CD4-positive, alpha-beta T cell treated with Interleukin-17A for 1 hour (primary cell): ENCODE results near the gene SHOX.
"Not testable (repeated sequence)": the region's sequence is repeated elsewhere in the genome, so short reads cannot be mapped to it uniquely, and the experiment has no call there.

Experiments used
- DNase-seq: peaks from one replicate; pipeline ENCODE4 v3.0.0-alpha.2; 2020

SHOX gene

GRCh38 chrX:630612-631496 lies at the start of gene SHOX:
TSS of gene SHOX (plus strand) at chrX:630791. CDS start at chrX:630898, 107 bp downstream.
- DNase-seq = no peak

- no peak for DNase-seq
These were observed 49.5 kb upstream of the SHOX start for GRCh38 chrX:581066-581465.

- DNase-seq = no peak
These were observed 48.8 kb upstream of the SHOX start for GRCh38 chrX:581720-582298.

GRCh38 chrX:584572-584971 lies 46.0 kb upstream of the SHOX start:
- no peak for DNase-seq

GRCh38 chrX:585115-585808 lies 45.3 kb upstream of the SHOX start:
- no peak for DNase-seq

GRCh38 chrX:586351-586750 lies 44.2 kb upstream of the SHOX start:
- DNase-seq = no peak

GRCh38 chrX:589261-589660 lies 41.3 kb upstream of the SHOX start:
- not testable (repeated sequence) for DNase-seq

GRCh38 chrX:590693-591404 lies 39.7 kb upstream of the SHOX start:
- DNase-seq = no peak

- DNase-seq = no peak
These were observed 30.5 kb upstream of the SHOX start for GRCh38 chrX:599837-600715.

GRCh38 chrX:603029-603428 lies 27.6 kb upstream of the SHOX start:
- DNase-seq = not testable (repeated sequence)

GRCh38 chrX:604616-605015 lies 26.0 kb upstream of the SHOX start:
- DNase-seq = not testable (repeated sequence)

GRCh38 chrX:608088-608487 lies 22.5 kb upstream of the SHOX start:
- not testable (repeated sequence) for DNase-seq

- DNase-seq = no peak
These were observed 16.5 kb upstream of the SHOX start for GRCh38 chrX:614136-614535.

GRCh38 chrX:617401-617800 lies 13.2 kb upstream of the SHOX start:
- DNase-seq = no peak

- DNase-seq = no peak
These were observed 12.7 kb upstream of the SHOX start for GRCh38 chrX:617891-618290.

GRCh38 chrX:618304-618703 lies 12.3 kb upstream of the SHOX start:
- DNase-seq = not testable (repeated sequence)

GRCh38 chrX:618761-619450 lies 11.7 kb upstream of the SHOX start:
- no peak for DNase-seq

GRCh38 chrX:619451-619811 lies 11.2 kb upstream of the SHOX start:
- DNase-seq = no peak

- no peak for DNase-seq
These were observed 10.6 kb upstream of the SHOX start for GRCh38 chrX:619812-620531.

GRCh38 chrX:621705-622503 lies 8.7 kb upstream of the SHOX start:
- DNase-seq = no peak
